Globus pallidus (tissue), 1 donor: ENCODE results near the gene NSG2.
"Not testable (repeated sequence)": the region's sequence is repeated elsewhere in the genome, so short reads cannot be mapped to it uniquely, and the experiment has no call there.

ENCODE experiments used
- DNase-seq: peaks from one replicate; pipeline ENCODE4 v3.0.0-alpha.2; 2015; ENCODE audit warnings: low spot score

The NSG2 gene

DNA sequence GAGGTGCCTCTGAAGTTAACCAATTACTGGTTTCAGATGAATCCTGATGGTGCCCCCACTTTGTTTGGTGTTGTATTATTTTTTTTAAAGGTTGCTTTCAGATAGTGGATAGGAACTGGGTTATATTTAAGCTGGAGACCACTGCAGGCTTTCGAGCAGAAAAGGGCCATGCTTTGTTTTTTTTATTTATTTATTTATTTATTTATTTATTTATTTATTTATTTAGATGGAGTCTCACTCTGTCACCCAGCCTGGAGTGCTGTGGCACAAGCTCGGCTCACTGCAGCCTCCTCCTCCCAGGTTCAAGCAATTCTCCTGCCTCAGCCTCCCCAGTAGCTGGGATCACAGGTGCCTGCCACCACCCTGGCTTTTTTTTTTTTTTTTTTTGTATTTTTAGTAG lies 57.1 kb downstream of the NSG2 start:
- DNase-seq: not testable (repeated sequence)

DNA sequence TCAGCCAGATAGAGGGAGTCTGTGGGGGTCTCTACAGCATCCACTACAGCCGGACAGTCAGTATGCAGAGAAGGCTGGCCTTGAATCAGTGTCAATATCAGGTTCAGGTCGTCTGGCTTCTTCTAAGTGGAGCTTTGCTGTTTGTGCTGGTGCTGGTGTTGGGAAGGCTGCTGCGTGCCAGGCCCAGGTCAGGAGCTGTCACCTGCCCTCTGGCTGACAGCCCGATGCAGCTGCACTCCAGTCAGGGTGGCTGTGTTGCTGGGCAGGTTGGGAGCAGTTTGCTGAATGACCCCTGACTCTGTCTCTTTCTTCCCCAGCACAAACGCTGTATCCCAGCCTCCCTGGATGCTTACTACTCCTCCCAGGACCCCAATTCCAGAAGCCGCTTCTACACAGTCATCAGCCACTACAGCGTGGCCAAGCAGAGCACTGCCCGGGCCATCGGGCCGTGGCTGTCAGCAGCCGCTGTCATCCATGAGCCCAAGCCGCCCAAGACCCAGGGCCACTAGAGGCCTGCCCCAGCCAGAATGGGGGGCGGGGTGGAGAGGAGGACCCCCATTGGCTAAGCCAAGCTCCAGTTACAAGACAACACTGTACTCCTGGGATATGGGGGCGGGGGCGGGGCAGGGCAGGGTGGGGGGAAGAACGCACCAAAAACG lies 61.6 kb downstream of the NSG2 start:
- DNase-seq: no peak

DNA sequence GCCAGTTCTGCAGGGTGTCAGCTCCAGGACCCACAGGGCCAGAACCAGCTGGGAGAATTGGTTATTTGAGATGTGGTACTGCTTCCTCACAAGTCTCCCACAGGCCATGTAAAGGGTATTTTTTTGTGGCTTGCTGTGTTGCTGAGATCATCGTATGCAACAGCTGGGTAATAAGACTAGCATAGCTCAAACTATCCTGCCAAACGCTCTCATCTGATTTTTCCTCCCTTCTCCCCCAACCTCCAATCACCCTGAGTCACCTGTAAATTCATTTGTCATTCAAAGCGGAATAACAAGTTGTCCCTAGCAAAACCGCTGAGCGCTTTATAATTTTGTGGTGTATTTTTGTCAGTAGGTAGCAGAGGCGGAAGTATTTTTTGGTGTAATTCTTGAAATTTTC lies 63.2 kb downstream of the NSG2 start:
- no peak for DNase-seq

DNA sequence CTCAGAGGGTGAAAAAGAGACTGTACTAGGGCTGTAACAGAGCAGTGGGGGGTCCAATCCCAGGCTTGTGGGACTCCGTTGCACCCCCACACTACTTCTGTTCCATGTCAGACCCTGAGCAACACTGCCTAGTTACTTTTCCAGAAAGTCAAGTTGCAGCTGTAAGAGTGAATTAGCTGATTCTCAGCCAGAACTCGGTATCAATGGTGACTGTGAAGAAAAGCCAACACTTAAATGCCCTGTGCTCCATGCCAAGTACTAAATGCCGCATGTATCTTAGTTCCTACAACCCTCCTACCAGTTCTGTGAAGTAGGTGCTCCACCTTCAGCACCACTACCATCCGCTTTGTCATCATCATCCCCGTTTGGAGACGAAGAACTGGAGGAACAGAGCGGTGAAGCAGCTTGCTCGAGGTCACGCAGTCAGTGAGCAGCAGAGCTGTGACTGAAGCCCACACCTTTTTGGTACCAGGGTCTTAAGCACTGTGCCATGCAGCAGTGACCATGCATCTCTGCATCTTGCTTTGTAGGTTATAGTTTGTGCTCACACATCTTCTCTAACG lies 64.3 kb downstream of the NSG2 start:
- DNase-seq: no peak

DNA sequence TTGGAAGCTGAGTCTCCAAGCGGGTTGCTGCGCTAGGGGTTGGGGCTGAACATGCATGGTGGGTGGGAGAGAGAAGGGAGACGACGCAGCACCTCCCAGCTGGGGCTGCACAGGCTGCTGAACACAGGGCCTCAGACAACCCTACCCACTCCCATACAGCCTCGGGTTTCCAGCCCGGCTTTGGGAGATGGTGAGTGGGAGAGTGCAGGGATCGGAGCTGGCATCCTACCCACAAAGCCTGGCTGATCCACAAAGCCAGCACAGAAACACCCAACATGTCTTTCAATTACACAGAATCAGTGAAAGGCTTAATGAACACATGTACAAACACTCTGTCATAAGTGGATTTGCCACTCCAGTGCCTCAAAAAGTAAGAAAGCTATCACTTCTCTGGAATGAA lies 64.8 kb downstream of the NSG2 start:
- no peak for DNase-seq

DNA sequence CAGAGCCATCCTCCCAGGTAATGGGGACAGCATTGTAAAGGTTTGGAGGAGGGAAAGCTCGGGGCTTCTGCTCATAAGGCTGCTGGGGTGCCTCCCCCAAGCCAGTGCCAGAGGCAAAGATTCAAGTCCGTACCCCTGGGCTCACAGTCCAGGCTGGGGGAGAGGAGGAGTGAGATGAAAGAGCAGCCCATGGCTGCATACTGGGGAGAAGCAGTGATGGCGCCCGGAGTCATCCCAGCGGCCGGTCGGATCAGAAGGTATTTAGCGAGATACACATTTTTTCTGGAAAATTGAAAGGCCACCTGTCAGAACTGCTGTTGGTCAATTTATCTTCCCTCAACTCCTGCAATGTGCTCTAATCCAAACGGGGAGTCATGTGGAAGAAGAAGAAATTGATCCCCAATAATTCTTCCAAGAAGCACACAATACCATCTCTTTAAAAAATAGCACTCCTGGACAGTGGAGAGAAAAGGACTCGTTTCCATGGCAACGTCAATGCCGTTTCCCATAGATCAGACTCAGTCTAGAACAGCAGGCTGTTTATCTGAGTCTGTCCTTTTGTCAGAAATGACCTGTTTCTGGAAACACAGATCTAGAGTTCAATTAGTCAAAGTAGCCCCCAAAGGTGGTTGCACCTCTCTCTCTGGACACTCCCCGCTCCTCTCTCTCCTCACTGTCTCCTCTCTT lies 65.9 kb downstream of the NSG2 start:
- DNase-seq: no peak

DNA sequence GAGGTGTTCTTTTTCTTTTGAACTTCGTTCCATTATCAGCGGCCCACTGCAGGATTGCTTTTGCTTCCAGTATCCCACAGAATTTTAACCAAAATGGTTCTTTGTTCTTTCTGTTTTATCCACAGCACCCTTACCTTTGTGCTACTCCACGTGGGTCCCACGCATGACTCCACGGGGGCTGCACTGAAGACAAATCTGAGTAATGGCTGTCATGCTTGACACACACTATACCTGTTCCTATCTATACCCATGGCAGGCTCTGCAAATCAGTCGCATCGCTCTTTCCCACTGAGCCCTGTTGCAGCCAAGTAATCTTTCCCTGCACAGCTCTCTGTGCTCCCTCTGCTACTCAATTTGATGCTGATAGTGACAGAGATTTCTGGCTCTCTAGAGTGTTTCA lies 69.7 kb downstream of the NSG2 start:
- DNase-seq: no peak

DNA sequence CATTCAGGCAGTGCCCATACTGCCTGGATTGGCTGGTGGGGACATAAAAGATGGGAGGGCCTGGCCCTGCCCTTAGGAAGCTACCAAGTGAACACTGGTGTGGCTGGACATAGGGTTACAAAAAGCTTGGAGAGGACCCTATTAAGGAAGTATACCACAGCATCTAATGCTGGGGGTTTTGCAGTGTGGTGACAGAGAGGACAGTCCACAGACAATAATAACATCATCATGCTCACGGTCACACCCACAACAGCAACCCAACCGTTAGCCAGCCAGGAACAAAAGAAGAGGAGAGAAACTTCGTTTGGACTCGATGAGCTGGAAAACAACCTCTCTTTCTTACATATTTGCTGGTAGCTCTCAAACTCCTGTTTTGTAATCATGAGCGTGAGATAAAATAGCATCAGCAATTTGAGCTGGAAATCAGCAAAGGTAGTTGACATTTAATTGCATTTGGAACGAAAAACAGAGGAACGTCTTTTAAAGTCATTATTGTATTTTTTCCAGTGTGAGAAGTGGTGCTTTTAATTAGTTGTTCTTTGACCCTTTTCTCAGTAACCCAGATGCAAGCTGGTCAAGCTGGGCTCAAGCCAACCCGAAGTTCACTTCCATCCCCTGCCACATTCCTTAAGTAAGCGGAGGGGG lies 73.4 kb downstream of the NSG2 start:
- DNase-seq: no peak

DNA sequence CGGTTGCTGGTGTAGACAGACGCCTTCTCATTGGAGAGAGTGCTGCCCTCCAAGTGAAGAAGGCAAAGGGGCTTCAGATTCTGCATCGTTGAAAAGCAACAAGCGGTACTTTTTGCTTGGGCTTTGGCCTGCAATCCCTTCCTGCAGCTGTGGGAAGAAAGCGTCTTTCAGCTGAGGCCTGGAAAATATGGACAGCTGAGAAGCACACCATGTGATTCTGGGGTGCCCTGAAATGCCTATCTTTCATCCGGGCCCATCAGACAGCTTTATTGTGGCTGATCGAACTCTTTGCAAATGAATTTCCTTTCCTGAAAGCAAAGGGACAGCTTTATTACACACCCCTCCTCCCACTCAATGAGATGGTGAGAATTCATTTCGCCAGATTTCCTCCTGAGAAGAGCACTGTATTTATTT lies 74.0 kb downstream of the NSG2 start:
- DNase-seq: peak; percentile 86

DNA sequence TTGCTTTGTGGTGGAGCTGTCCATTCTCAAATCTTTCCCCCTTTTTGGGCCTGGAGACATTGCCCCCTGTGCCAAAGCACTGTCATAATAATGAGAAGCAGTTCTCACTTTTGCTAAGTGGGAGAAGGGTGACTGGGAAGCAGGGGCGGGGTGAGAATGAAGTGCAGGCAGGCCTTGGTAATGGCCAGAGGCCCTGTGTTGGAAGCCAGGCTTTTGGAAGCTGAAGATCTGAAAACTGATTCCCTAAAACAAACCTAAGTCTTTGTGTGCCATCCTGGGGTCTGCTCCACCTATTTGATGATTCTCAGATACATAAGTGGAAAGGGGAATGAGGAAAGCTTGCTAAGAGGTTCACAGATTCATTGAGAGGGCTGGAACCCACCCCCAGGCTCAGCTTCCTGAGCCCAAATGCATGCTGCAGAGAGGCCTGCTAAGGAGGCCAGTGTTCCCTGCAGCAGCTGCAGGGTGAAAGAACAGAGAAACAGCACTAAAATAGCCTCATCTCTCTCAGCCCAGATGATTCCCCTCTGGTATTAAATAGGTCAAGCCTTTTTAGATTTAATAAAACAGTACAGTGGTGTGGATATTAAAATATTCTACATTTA lies 75.0 kb downstream of the NSG2 start:
- peak; percentile 42 for DNase-seq

DNA sequence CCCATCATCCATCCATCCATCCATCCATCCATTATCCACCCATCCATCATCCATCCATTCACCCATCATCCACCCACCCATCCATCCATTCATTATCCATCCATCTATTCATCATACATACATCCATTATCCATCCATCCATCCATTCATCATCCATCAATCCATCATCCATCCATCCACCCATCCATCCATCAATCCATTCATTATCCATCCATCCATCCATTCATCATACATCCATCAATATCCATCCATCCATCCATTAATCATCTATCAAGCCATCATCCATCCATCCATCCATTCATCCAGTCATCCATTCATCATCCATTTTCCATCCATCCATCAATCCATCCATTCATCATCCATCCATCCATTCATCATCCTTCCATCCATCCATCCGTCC lies 89.0 kb downstream of the NSG2 start:
- no peak for DNase-seq

DNA sequence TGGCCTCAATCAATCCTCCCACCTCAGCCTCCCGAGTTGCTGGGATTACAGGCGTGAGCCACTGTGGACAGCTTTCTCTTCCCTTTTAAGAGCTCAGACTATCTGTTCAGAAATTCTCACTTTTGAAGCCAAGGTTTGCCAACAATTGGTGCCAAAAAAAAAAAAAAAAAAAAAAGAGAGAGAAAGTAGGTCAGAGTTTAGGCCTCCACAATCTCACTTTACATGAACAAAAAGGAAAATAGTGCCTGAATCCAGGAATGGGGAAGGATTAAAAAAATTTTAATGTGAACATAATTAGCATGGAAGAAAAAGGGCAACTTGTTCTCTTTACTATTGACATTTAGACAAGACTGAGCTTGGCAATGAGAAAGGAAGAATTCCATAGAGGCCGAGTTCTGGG lies 94.1 kb downstream of the NSG2 start:
- peak; percentile 20 for DNase-seq

DNA sequence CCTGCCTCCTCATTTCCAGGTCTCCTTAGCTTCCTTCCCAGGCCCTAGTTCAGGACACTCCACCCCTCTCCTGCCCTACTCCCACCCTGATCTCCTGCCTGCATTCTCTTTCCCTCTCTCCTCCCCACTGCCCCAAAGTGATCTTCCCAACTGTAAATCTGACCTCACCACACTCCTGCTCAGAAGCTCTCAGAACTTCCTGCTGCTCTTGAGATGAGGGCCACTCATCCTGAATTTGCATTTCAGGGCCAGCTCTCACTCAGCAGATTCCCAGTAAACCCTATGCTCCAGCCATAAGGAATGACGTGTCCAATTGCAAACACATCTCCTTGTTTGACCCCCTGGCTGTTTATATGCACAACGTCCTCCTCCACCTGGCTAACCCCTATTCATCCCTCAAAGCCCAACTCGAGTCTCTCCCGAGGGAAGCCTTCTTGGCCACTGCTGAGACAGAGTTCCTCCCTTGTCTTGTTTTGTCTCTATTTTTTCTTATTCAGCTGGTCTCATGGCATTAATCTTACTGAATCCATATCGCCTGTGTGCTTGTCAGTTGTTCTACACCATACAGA lies 95.0 kb downstream of the NSG2 start:
- DNase-seq: no peak

DNA sequence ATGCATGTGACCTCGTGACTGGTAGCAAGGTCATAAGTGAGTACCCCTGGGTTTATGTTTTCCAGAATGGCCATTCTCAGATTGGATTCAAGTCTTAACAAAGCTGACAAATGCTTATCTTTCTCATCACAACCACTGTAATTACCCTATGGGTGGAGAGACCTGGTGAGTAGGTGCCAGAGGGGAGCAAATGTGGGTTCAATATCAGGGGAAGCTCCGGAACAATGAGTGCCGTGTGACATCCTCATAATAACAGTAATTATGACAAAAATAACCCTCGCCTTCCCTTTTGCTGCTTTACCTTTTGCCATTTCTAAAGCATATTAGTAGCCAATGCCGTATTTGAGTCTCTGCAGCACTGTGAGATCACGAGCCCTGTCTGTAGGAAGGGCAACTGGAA lies 95.9 kb downstream of the NSG2 start:
- DNase-seq: no peak

DNA sequence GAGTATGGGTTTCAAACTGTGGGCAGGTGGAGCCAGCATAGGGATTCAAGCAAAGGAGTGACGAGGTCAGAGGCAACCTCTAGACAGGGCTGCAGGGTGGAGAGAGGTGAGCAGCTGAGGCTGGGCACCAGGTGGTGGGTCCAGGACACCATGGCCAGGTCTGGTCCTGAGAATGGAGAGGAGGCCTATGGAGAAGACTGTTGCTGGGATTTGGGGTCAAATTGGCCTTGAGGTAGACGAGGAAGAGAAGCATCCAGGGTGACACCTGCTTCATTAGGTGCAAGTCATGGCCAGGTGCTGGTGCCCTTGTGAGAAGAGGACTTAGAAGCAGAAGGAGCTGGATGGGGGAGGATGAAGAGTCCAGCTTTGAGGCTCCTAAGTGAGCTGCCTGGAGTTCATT lies 99.6 kb downstream of the NSG2 start:
- DNase-seq: no peak

DNA sequence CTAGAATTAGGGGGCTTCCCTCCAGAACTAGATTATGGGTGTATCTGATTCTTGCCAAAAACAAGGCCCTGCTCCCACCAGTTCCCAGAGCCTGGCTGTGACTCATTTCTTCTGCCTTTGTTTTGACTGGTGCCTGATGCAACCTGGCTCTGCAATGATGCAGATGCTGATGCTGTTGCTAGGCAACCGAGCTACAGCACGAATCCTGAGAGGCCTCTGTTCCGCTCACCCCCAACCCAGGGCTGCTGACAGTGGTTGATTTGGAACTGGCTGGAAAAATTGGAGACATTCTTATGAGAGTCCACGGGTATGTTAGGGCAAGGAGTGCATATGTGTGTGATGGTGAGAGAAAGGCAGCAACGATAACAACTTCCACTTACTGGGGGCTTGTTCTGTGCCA lies 100.3 kb downstream of the NSG2 start:
- peak; percentile 90 for DNase-seq

DNA sequence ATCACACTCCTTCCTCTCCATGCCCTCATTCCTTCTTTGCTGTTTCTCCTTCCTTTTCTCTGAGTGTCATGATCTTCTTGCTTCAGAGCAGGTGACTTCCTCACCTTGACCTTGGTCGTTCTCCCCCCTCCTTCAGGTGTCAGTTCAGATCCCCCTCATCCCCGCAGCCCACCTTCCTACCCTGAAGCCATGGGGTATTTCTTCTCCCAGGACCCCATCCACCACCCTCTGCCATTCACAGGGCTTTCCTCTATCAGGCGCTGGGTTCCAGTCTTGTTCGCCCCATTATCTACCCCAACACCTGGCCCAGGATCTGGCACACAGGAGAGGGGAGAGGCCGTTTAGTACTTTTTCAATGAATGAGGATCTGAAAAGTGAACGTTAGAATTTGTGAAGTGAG lies 101.0 kb downstream of the NSG2 start:
- DNase-seq: no peak

DNA sequence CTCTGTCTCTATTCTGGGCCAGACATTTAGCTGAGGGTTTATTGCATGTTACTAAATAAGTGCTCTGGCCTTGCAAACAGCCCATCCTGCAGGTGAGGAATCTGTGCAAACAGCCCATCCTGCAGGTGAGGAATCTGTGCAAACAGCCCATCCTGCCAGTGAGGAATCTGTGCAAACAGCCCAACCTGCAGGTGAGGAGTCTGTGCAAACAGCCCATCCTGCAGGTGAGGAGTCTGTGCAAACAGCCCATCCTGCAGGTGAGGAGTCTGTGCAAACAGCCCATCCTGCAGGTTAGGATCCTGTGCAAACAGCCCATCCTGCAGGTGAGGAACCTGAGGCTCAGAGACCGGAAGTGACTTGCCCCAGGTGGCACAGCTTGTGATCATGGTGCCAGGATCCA lies 101.5 kb downstream of the NSG2 start:
- not testable (repeated sequence) for DNase-seq

DNA sequence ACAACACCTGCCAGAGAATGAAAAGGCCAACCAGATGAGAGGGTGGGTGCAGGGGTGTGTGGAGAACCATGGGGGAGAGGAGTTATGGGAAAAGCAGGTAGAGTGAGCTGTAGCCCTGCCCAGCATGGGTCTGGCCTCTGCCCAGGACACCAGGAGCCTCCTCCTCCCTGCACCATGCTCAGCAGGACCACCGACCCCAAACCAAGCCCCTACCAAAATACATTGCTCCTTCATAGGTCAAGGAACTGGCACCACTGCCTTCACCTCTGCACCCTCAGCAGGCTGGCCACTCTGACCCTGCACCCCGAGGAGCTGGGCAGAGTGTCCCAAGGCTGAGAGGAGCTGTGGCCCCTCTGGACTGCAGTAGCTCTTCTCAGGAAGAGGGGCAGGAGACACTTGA lies 102.0 kb downstream of the NSG2 start:
- DNase-seq: no peak

DNA sequence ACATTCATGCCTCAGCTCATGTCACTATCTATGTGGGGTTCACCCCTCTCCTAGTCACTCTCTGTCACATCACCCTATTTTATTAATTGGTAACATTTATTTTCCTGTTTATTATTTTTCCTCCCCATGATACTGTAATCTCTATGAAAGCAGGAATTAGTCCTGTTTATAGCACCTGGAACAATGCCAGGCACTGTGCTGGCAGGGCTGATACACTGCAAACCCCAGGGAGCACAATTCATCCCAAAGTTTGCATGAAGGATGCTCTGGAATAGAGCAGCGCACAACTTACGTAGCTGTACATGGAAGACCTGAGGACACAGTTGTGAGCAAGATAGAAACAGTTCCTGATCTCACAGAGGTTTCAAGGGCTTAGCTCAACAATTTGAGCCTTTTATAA lies 103.2 kb downstream of the NSG2 start:
- no peak for DNase-seq

DNA sequence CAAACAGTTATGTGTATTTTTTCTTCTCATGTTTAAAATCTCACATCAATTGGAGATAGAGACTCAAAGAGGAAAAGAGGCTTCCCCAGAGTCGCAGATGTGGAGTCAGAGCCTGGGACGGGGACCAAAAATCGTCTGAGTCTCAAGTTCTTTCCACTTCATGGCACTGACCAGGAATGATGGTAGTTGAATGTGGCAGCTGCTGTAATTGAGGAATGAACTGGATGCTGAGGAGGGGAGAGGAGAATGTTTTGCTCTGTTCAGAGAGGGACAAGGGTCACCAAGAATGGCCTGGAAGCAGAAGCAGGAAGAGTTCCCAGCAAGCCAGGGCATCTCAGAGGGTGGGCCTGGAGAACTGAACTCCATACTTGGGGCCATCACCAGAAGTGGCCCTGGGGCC lies 103.9 kb downstream of the NSG2 start:
- DNase-seq: no peak

DNA sequence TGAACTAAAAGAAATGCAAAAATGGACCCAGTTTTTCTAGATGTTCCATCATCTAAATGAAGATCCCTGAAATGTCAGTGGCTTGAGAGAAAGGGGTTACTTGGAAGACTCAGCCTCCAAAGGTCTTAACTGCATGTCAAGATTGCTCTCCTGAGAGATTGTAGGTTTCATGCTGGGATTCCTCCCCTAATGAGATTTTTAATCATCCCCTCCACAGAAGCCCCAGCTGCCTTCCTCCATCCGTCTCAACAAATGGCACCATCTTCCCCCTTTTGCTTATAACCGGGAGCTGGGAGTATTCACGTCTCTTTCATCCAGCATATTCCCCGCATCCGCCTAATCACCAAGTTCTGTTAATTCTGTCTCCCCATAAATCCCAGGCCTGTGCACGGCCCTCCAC lies 104.5 kb downstream of the NSG2 start:
- no peak for DNase-seq
